OCI-LY3 (cell line): ENCODE measurements around the gene MZF1.

Experiments
- CTCF ChIP-seq: fragments of 200-600, 300-600 bp; sonication (generic); IDR thresholded peaks from 2 replicates; pipeline ENCODE4 v1.5.1; 2014; ENCODE audit warnings: antibody characterized with exemption, low read length, low read depth
- EZH2phosphoT487 ChIP-seq: fragments of 200-600 bp; shearing (Covaris generic); IDR thresholded peaks from 2 replicates; pipeline ENCODE4 v1.6.1; 2018; ENCODE audit warnings: antibody characterized with exemption, mixed run types, low read depth

GRCh38 chr19:58513213-58513693 lies 59.9 kb downstream of the MZF1 start:
- TF ChIP-seq CTCF = no peak
- no peak for TF ChIP-seq EZH2phosphoT487
